GM10266 (cell line): ENCODE measurements around the gene KRTAP12-2.
"Not testable (repeated sequence)": the region's sequence is repeated elsewhere in the genome, so short reads cannot be mapped to it uniquely, and the experiment has no call there.

Source experiments
- DNase-seq: peaks from one replicate; pipeline ENCODE4 v3.0.0; 2012; ENCODE audit errors: extremely low spot score
- CTCF ChIP-seq: IDR thresholded peaks from 2 replicates; pipeline ENCODE4 v1.5.1; 2012; ENCODE audit warnings: mild to moderate bottlenecking, low read depth; ENCODE audit not compliant: control insufficient read depth, insufficient read depth; ENCODE audit errors: missing control alignments

Gene KRTAP12-2

GRCh38 chr21:44677881-44678280, 11.2 kb upstream of the KRTAP12-2 start:
- no peak for TF ChIP-seq CTCF
- no peak for DNase-seq

GRCh38 chr21:44671911-44672310, 5.2 kb upstream of the KRTAP12-2 start:
- TF ChIP-seq CTCF, result no peak
- no peak for DNase-seq

DNA sequence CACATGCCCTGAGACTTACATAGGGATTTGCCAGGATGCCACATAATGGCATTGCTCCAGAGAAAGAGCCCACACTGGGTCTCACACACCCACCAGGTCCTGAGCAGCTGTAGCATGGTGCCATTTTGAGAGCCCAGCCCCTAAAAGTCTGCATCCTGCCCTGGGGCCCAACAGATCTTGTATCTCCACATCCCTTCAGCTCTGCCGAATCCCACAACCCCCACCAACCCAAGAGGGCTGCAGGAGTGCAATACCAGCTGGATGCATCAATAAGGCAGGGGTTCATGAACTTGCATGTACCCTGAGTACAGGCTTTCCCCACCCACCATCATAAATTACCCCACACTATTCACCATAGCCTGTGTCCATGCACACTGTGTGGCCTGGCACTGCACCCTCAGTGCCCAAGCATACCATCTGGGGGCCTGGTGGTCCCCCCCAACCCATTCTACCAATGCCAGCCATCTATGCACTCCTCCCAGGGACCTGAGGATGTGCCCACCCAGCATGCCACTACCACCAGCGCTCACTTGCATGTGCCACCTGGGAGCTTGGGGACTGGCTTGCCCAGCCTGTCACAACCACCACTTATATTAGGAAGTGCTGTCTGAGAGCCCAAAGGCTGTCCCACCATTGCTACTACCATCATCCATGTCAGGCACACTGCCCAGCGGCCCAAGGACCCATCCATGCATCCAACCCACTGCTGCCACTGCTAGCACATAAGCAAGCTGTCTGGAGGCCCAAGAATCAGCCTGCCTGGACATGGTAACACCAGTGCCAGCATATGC, 4.1 kb upstream of the KRTAP12-2 start:
- no peak for TF ChIP-seq CTCF
- DNase-seq, result no peak

DNA sequence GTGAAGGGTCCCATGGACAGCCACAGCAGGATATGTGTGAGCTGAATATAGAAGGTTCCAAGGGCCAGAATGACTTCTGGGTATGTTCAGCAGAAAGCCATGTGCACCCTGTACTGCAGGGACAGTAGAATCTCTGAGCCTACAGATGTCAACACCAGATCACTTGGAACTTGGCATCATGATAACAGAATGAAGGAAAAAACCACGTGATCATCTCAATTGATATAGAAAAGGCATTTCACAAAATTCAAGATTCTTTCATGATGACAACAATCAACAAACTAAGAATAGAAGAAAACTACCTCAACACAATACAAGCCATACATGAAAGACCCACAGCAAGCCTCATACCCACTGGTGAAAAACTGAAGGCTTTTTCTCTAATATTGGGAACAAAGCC, 885 bp upstream of the KRTAP12-2 start:
- no peak for TF ChIP-seq CTCF
- DNase-seq, result no peak

- no peak for TF ChIP-seq CTCF
- DNase-seq, result no peak
These were observed 2.0 kb downstream of the KRTAP12-2 start for GRCh38 chr21:44664691-44665090.

DNA sequence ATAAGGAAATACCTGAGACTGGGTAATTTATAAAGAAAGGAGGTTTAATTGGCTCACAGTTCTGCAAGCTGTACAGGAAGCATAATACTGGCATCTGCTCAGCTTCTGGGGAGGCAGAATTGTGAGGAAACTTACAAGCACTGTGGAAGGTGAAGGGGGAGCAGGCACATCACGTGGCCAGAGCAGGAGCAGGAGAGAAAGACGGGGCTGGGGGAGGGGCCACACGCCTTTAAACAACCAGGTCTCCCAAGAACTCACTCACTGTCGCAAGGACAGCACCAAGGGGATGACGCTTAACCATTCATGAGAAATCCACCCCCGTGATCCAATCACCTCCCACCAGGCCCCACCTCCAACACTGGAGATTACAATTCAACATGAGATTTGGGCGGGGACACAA, 5.2 kb downstream of the KRTAP12-2 start:
- DNase-seq, result not testable (repeated sequence)

DNA sequence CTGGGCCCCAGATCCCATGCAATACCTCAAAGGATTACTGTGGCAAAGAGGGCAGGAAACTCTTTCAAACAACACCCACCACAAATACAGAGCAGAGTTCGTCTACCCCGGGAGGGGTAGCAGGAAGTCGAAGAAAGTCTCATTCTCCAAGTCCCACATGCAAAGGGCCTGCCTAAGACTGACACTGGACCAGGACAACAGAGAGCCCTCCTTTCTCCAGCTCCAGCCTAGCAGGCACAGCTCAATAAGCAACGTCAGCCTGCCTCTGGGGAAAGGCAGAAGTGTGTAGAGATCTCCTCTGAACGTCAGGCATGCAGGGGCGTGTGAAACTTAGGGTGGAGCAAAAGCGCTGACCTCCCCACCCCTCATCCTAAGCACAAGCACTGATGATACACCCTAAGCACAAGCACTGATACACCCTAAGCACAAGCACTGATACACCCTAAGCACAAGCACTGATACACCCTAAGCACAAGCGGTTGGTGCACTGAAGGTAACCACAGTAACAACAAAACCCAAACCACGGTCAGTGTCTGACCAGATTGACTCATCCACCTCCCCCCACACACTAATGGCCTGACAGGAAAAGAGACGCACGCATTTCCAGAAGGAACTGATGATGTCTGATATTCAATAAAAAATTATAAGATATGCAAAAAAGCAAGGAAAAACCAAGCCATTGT, 7.7 kb downstream of the KRTAP12-2 start:
- TF ChIP-seq CTCF, result no peak
- DNase-seq, result no peak
